ENCODE data around the gene RFXANK.
"Not testable (repeated sequence)": the region's sequence is repeated elsewhere in the genome, so short reads cannot be mapped to it uniquely, and the experiment has no call there.

RFXANK gene

GRCh38 chr19:19204181-19204580, 12.1 kb downstream of the RFXANK start:
- no peak for DNase-seq

- peak in 55 of 58 donors; percentile 3 to 94 (median 64) for DNase-seq
Observed at GRCh38 chr19:19205416-19206410, 13.7 kb downstream of the RFXANK start.

- DNase-seq, result no peak
Observed at GRCh38 chr19:19206938-19207337, 14.9 kb downstream of the RFXANK start.

GRCh38 chr19:19207637-19208572, 15.8 kb downstream of the RFXANK start:
- peak in 53 of 58 donors; percentile 8 to 88 (median 62) for DNase-seq

- no peak for DNase-seq
Observed at GRCh38 chr19:19209372-19209771, 17.3 kb downstream of the RFXANK start.

- peak in 38 of 58 donors; percentile 6 to 72 (median 26) for DNase-seq
Observed at GRCh38 chr19:19211499-19212420, 19.7 kb downstream of the RFXANK start, which contains the start of gene NCAN. Gene NCAN, plus strand, starts transcription at chr19:19211958. Its CDS starts 4,996 bp downstream, at chr19:19216954.

- peak in 1 of 58 donors; percentile 29 for DNase-seq
Observed at GRCh38 chr19:19212916-19213315, 20.9 kb downstream of the RFXANK start.

GRCh38 chr19:19213426-19214158, 21.5 kb downstream of the RFXANK start:
- peak in 18 of 58 donors; percentile 7 to 51 (median 28) for DNase-seq

GRCh38 chr19:19214159-19214490, 22.1 kb downstream of the RFXANK start:
- peak in 16 of 58 donors; percentile 3 to 48 (median 24) for DNase-seq

GRCh38 chr19:19214892-19215291, 22.8 kb downstream of the RFXANK start:
- DNase-seq, result peak in 2 of 58 donors; percentile 4 to 7

- no peak for DNase-seq
Observed at GRCh38 chr19:19215792-19216191, 23.7 kb downstream of the RFXANK start.

- no peak for DNase-seq
Observed at GRCh38 chr19:19217099-19217498, 25.0 kb downstream of the RFXANK start.

GRCh38 chr19:19218911-19219310, 26.9 kb downstream of the RFXANK start:
- no peak for DNase-seq

GRCh38 chr19:19221000-19221399, 28.9 kb downstream of the RFXANK start:
- not testable (repeated sequence) for DNase-seq

GRCh38 chr19:19223060-19223459, 31.0 kb downstream of the RFXANK start:
- DNase-seq, result no peak

- DNase-seq, result no peak
Observed at GRCh38 chr19:19223636-19224035, 31.6 kb downstream of the RFXANK start.

- DNase-seq, result no peak
Observed at GRCh38 chr19:19224150-19224851, 32.2 kb downstream of the RFXANK start.

GRCh38 chr19:19224852-19225494, 32.9 kb downstream of the RFXANK start:
- DNase-seq, result peak in 2 of 58 donors; percentile 16 to 19

Data from anterior cingulate cortex (tissue), 58 donors.